SU-DHL-6 (cell line): ENCODE results near the gene CPSF4L.

Experiments used
- H2AFZ ChIP-seq: fragments of 200-600 bp; sonication (generic); 2 replicates; pipeline ENCODE4 v1.6.1; 2014; ENCODE audit warnings: low read depth, mild to moderate bottlenecking, moderate library complexity, mixed read lengths, antibody characterized with exemption, low read length; ENCODE audit not compliant: severe bottlenecking
- H3F3A ChIP-seq: fragments of 200-600 bp; shearing (Covaris generic); 2 replicates; pipeline ENCODE4 v1.6.0; 2016; ENCODE audit warnings: antibody characterized with exemption, mild to moderate bottlenecking; ENCODE audit not compliant: insufficient read depth
- H3K27ac ChIP-seq: fragments of 200-600 bp; sonication (generic); 2 replicates; pipeline ENCODE4 v1.5.1; 2016; ENCODE audit warnings: low read depth, mild to moderate bottlenecking, low read length, moderate library complexity, mixed read lengths
- H3K27me3 ChIP-seq: fragments of 200-600 bp; sonication (generic), shearing (Covaris generic); 2 replicates; pipeline ENCODE4 v1.6.0; 2014; ENCODE audit warnings: mild to moderate bottlenecking, low read length
- H3K36me3 ChIP-seq: fragments of 200-600 bp; sonication (generic); 2 replicates; pipeline ENCODE4 v1.6.1; 2014; ENCODE audit warnings: mild to moderate bottlenecking, low read length, mixed read lengths
- H3K4me2 ChIP-seq: fragments of 300-600, 200-600 bp; shearing (Covaris generic), sonication (generic); 2 replicates; pipeline ENCODE4 v1.6.0; 2014; ENCODE audit warnings: low read length, low read depth, mild to moderate bottlenecking; ENCODE audit not compliant: poor library complexity, severe bottlenecking
- H3K4me3 ChIP-seq: fragments of 200-600 bp; sonication (generic); 2 replicates; pipeline ENCODE4 v1.5.1; 2014; ENCODE audit warnings: antibody characterized with exemption, low read length, mild to moderate bottlenecking, mixed read lengths; ENCODE audit not compliant: insufficient read depth, poor library complexity, severe bottlenecking
- H3K79me2 ChIP-seq: fragments of 200-600 bp; sonication (generic); 2 replicates; pipeline ENCODE4 v1.6.1; 2014; ENCODE audit warnings: mild to moderate bottlenecking, low read length, moderate library complexity; ENCODE audit not compliant: insufficient read depth
- H3K9ac ChIP-seq: fragments of 200-600 bp; sonication (generic); 2 replicates; pipeline ENCODE4 v1.7.0; 2014; ENCODE audit warnings: mild to moderate bottlenecking, low read length
- H3K9me2 ChIP-seq: fragments of 200-600 bp; sonication (generic); replicated peaks from 2 replicates; pipeline ENCODE4 v1.6.1; 2014; ENCODE audit warnings: low read length; ENCODE audit not compliant: insufficient read depth
- H3K9me3 ChIP-seq: fragments of 200-600 bp; sonication (generic); 2 replicates; pipeline ENCODE4 v1.6.1; 2014; ENCODE audit warnings: low read length, mixed read lengths; ENCODE audit not compliant: insufficient read depth
- H4K20me1 ChIP-seq: fragments of 200-600 bp; sonication (generic); 2 replicates; pipeline ENCODE4 v1.6.1; 2014; ENCODE audit warnings: low read depth, mild to moderate bottlenecking, antibody characterized with exemption, low read length, moderate library complexity, mixed read lengths
- EZH2phosphoT487 ChIP-seq: fragments of 200-600 bp; sonication (generic), shearing (Covaris generic); conservative IDR thresholded peaks from 2 replicates; pipeline ENCODE4 v1.6.1; 2018; ENCODE audit warnings: mild to moderate bottlenecking, antibody characterized with exemption, low read length, moderate library complexity, mixed read lengths
- TF ChIP-seq, protein P1 (sequence below): fragments of 200-600 bp; sonication (generic); IDR thresholded peaks from one replicate; pipeline ENCODE4 v1.5.1; 2017; ENCODE audit warnings: antibody characterized with exemption, mild to moderate bottlenecking, low read length, moderate library complexity; ENCODE audit not compliant: insufficient read depth, poor library complexity, severe bottlenecking

The CPSF4L gene

GRCh38 chr17:73231395-73231794 lies 30.3 kb downstream of the CPSF4L start:
- no peaks in the 10 kb centered on the region for H3K9me3 ChIP-seq
- TF ChIP-seq EZH2phosphoT487: no peak
- TF ChIP-seq, protein P1, sequence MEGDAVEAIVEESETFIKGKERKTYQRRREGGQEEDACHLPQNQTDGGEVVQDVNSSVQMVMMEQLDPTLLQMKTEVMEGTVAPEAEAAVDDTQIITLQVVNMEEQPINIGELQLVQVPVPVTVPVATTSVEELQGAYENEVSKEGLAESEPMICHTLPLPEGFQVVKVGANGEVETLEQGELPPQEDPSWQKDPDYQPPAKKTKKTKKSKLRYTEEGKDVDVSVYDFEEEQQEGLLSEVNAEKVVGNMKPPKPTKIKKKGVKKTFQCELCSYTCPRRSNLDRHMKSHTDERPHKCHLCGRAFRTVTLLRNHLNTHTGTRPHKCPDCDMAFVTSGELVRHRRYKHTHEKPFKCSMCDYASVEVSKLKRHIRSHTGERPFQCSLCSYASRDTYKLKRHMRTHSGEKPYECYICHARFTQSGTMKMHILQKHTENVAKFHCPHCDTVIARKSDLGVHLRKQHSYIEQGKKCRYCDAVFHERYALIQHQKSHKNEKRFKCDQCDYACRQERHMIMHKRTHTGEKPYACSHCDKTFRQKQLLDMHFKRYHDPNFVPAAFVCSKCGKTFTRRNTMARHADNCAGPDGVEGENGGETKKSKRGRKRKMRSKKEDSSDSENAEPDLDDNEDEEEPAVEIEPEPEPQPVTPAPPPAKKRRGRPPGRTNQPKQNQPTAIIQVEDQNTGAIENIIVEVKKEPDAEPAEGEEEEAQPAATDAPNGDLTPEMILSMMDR: no peak
- no peaks in the 10 kb centered on the region for H3F3A ChIP-seq
- no peaks in the 10 kb centered on the region for H3K27me3 ChIP-seq
- H2AFZ ChIP-seq: peak overlapping the region; percentile 50
- peak overlapping the region; percentile 79 for H3K4me2 ChIP-seq
- peaks cover 3% of the 10 kb centered on the region; the same call in 1 of the 2 replicates for H4K20me1 ChIP-seq
- H3K79me2 ChIP-seq: peaks cover 67% of the 10 kb centered on the region
- no peaks in the 10 kb centered on the region for H3K9me2 ChIP-seq
- peak overlapping the region; percentile 93 for H3K4me3 ChIP-seq
- peak overlapping the region; percentile 92 for H3K9ac ChIP-seq
- H3K27ac ChIP-seq: peak overlapping the region; percentile 25
- peaks cover 13% of the 10 kb centered on the region; the same call in 1 of the 2 replicates for H3K36me3 ChIP-seq

DNA sequence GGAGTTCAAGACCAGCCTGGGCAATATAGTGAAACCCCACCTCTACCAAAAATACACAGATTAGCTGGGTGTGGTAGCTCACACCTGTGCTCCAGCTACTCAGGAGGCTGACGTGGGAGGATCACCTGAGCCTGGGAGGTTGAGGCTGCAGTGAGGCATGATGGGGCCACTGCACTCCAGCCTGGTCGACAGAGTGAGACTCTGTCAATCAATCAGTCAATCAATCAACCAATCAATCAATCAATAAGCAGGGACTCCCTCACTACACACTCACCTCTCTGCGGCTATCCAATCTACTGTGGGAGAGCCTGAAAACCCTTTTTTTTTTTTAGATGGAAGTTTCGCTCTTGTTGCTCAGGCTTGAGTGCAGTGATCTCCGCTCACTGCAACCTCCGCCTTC lies 31.6 kb downstream of the CPSF4L start:
- Histone ChIP-seq H3F3A (no peaks in the 10 kb centered on the region), H3K4me2 (peak overlapping the region; percentile 79)
- TF ChIP-seq, protein P1: no peak
- TF ChIP-seq EZH2phosphoT487: no peak

GRCh38 chr17:73228748-73229236 lies 32.9 kb downstream of the CPSF4L start:
- H3K9me2 ChIP-seq: no peaks in the 10 kb centered on the region
- H3K27me3 ChIP-seq: no peaks in the 10 kb centered on the region
- H4K20me1 ChIP-seq: peaks cover 3% of the 10 kb centered on the region; the same call in 1 of the 2 replicates
- H2AFZ ChIP-seq: no peak overlapping the region
- no peak overlapping the region for H3K9ac ChIP-seq
- no peaks in the 10 kb centered on the region for H3K9me3 ChIP-seq
- no peaks in the 10 kb centered on the region for H3K36me3 ChIP-seq
- no peak overlapping the region for H3K4me3 ChIP-seq
- H3F3A ChIP-seq: no peaks in the 10 kb centered on the region
- peak overlapping the region; percentile 8 for H3K4me2 ChIP-seq
- H3K79me2 ChIP-seq: peaks cover 82% of the 10 kb centered on the region
- no peak for TF ChIP-seq EZH2phosphoT487
- TF ChIP-seq, protein P1: no peak
- H3K27ac ChIP-seq: no peak overlapping the region

More for the DNA sequence above, 31.6 kb downstream of the CPSF4L start:
- H3K27ac ChIP-seq: no peak overlapping the region
- no peaks in the 10 kb centered on the region for H3K9me3 ChIP-seq
- peaks cover 77% of the 10 kb centered on the region for H3K79me2 ChIP-seq
- no peaks in the 10 kb centered on the region for H3K9me2 ChIP-seq
- H3K27me3 ChIP-seq: no peaks in the 10 kb centered on the region
- no peak overlapping the region for H3K9ac ChIP-seq
- H2AFZ ChIP-seq: no peak overlapping the region
- peaks cover under 1% of the 10 kb centered on the region; the same call in 1 of the 2 replicates for H3K36me3 ChIP-seq
- H3K4me3 ChIP-seq: no peak overlapping the region
- H4K20me1 ChIP-seq: peaks cover 3% of the 10 kb centered on the region; the same call in 1 of the 2 replicates
